Endothelial cell of umbilical vein (primary cell): Measurements from ENCODE around the gene NEDD4L. TPM values are rescaled to one million over a fixed set of nuclear protein-coding genes. Genes with fewer than 3 reads are reported as not detected.

Experiments used
- BruUV-seq: library from RNA; stranded (reverse); fragments of 400-500 nt; replicated peaks from 2 replicates; lab custom pipeline; 2021; lab: Mats Ljungman, UMichigan
- CTCF ChIA-PET: fragments of 300-600, 350-600 bp; sonication (Branson Sonifier 250); formaldehyde crosslinking; loops from one replicate; lab custom pipeline; 2021; ENCODE audit warnings: antibody characterized with exemption, inconsistent platforms; lab: Charles Lee
- POLR2A ChIA-PET: fragments of 300-600, 350-600 bp; sonication (Branson Sonifier 250); formaldehyde crosslinking; loops from one replicate; lab custom pipeline; 2021; ENCODE audit warnings: antibody characterized with exemption, inconsistent platforms; lab: Charles Lee
- DNase-seq: peaks from one replicate; pipeline ENCODE4 v3.0.0-alpha.2; 2011; ENCODE audit warnings: low read depth, low spot score
- FAIRE-seq: peaks from 2 replicates; lab custom pipeline; 2011; peaks lifted over from hg19 to GRCh38; lab: Jason Lieb, UNC
- H2AFZ ChIP-seq: 2 replicates; pipeline ENCODE4 v1.6.0; 2012; ENCODE audit warnings: low read depth, low read length, control low read depth, inconsistent platforms
- H3K27ac ChIP-seq: 2 replicates; pipeline ENCODE4 v1.5.1; 2011; ENCODE audit warnings: low read depth, mild to moderate bottlenecking, control low read depth, low read length, moderate library complexity; ENCODE audit not compliant: insufficient read depth
- H3K27me3 ChIP-seq, 2 experiments: 2 replicates each; pipeline versions ENCODE4 v1.6.0 to v1.6.1; 2011; ENCODE audit warnings: low read length in 2 of 2, mixed read lengths in 1 of 2; ENCODE audit not compliant: control insufficient read depth in 2 of 2, insufficient read depth in 2 of 2
- H3K36me3 ChIP-seq, 2 experiments: 2 replicates in 1 of 2; 3 replicates in 1 of 2; pipeline ENCODE4 v1.5.1; 2011; ENCODE audit warnings: low read length in 2 of 2, mild to moderate bottlenecking in 1 of 2, moderate library complexity in 1 of 2; ENCODE audit not compliant: control insufficient read depth in 2 of 2, insufficient read depth in 2 of 2; ENCODE audit errors: extremely low read depth in 1 of 2
- H3K4me1 ChIP-seq: 3 replicates; pipeline ENCODE4 v1.5.1; 2011; ENCODE audit warnings: mild to moderate bottlenecking, low read length; ENCODE audit not compliant: control insufficient read depth, insufficient read depth; ENCODE audit errors: extremely low read depth
- H3K4me2 ChIP-seq: 2 replicates; pipeline ENCODE4 v1.6.1; 2011; ENCODE audit warnings: low read length, control low read depth, mixed read lengths; ENCODE audit not compliant: insufficient read depth
- H3K4me3 ChIP-seq, 3 experiments: fragments of 200-600 bp in 1 of 3; sonication (generic), shearing (Covaris generic) in 1 of 3; replicated peaks in 1 of 3; 2 replicates each; pipeline ENCODE4 v1.5.1; 2011 to 2016; ENCODE audit warnings: control low read depth in 3 of 3, low read length in 3 of 3, mild to moderate bottlenecking in 2 of 3, inconsistent platforms in 1 of 3, low read depth in 1 of 3, moderate library complexity in 1 of 3; ENCODE audit not compliant: insufficient read depth in 1 of 3
- H3K79me2 ChIP-seq: 2 replicates; pipeline ENCODE4 v1.6.0; 2012; ENCODE audit warnings: low read length, inconsistent platforms; ENCODE audit not compliant: control insufficient read depth, insufficient read depth
- H3K9ac ChIP-seq: replicated peaks from 2 replicates; pipeline ENCODE3; 2011; ENCODE audit warnings: low read length, control low read depth; ENCODE audit not compliant: insufficient read depth; ENCODE audit errors: extremely low read depth
- H3K9me1 ChIP-seq: replicated peaks from 3 replicates; pipeline ENCODE4 v1.6.0; 2011; ENCODE audit warnings: mild to moderate bottlenecking, low read length; ENCODE audit not compliant: control insufficient read depth, insufficient read depth; ENCODE audit errors: extremely low read depth
- H3K9me3 ChIP-seq: replicated peaks from 2 replicates; pipeline ENCODE4 v1.5.1; 2012; ENCODE audit warnings: low read length, inconsistent platforms; ENCODE audit not compliant: control insufficient read depth, insufficient read depth
- H4K20me1 ChIP-seq: replicated peaks from 2 replicates; pipeline ENCODE3; 2011; ENCODE audit warnings: mild to moderate bottlenecking, low read length; ENCODE audit not compliant: control insufficient read depth, insufficient read depth; ENCODE audit errors: extremely low read depth
- EZH2 ChIP-seq: IDR thresholded peaks from 2 replicates; pipeline ENCODE4 v1.6.1; 2012; ENCODE audit warnings: borderline replicate concordance, low read depth, mild to moderate bottlenecking, moderate library complexity, low read length, inconsistent platforms; ENCODE audit not compliant: severe bottlenecking
- FOS ChIP-seq: IDR thresholded peaks from 2 replicates; pipeline ENCODE4 v1.6.1; 2011; ENCODE audit warnings: mild to moderate bottlenecking, low read length, moderate library complexity, borderline replicate concordance; ENCODE audit not compliant: insufficient read depth
- GATA2 ChIP-seq: IDR thresholded peaks from 2 replicates; pipeline ENCODE4 v1.7.0; 2011; ENCODE audit warnings: low read depth, mild to moderate bottlenecking, moderate library complexity, mixed read lengths, low read length; ENCODE audit not compliant: insufficient read length, insufficient read depth
- JUN ChIP-seq: IDR thresholded peaks from 2 replicates; pipeline ENCODE4 v1.6.1; 2011; ENCODE audit warnings: borderline replicate concordance, low read depth; ENCODE audit not compliant: insufficient read length, insufficient read depth
- MAX ChIP-seq: IDR thresholded peaks from 2 replicates; pipeline ENCODE4 v1.6.1; 2011; ENCODE audit not compliant: insufficient read depth, insufficient read length
- MYC ChIP-seq: IDR thresholded peaks from one replicate; pipeline ENCODE4 v1.6.1; 2011; ENCODE audit warnings: mild to moderate bottlenecking, low read depth, low read length
- POLR2A ChIP-seq: IDR thresholded peaks from 2 replicates; pipeline ENCODE4 v1.6.1; 2012; ENCODE audit warnings: low read depth, mild to moderate bottlenecking, control low read depth, low read length
- POLR2AphosphoS5 ChIP-seq: IDR thresholded peaks from 2 replicates; pipeline ENCODE4 v1.6.1; 2012; ENCODE audit warnings: low read depth, mild to moderate bottlenecking, control low read depth, low read length, moderate library complexity; ENCODE audit not compliant: insufficient read depth
- dilution Hi-C: fragments of 300-500 bp; cut with MboI; formaldehyde crosslinking; loops from one replicate; pipeline ENCODE4 v1.15.0; 2019; ENCODE audit warnings: low sequenced_read_pairs; ENCODE audit not compliant: extremely low pct_ligation_motif_present
- intact Hi-C: fragments of 100-400 bp; cut with micrococcal nuclease; formaldehyde crosslinking; loops from one replicate; pipeline ENCODE4 v1.10.0; 2022
- polyA plus RNA-seq, 4 experiments: library from polyadenylated mRNA; depleted of rRNA in 3 of 4; stranded (reverse) in 3 of 4; unstranded in 1 of 4; fragments of >200 nt; gene quantifications; 2 replicates each; pipeline versions ENCODE4 v1.2.1 to v1.2.3, GENCODE V29; 2011 to 2012; ENCODE audit warnings: missing spikeins in 1 of 4
- total RNA-seq: library from RNA; stranded (reverse); gene quantifications from 2 replicates; pipeline ENCODE4 v1.2.3, GENCODE V29; 2021
- TF ChIP-seq, protein P1 (sequence below), 2 donors: IDR thresholded peaks; 1 replicate in 1 of 2; 2 replicates in 1 of 2; pipeline ENCODE4 v1.5.1; 2011; ENCODE audit warnings: low read length in 2 of 2, mild to moderate bottlenecking in 2 of 2, moderate library complexity in 2 of 2, control low read depth in 1 of 2, inconsistent platforms in 1 of 2, low read depth in 1 of 2; ENCODE audit not compliant: insufficient read depth in 1 of 2; ENCODE audit errors: extremely low read depth in 1 of 2

The NEDD4L gene
- total and polyA plus RNA-seq, 2 donors (not counting 3 experiments of a cell fraction or from before 2014, with no cell fraction given) = 20.5 to 78.9 TPM

- no peak for DNase-seq
- no peak overlapping the region for H2AFZ ChIP-seq
These were observed 321.0 kb downstream of the NEDD4L start for GRCh38 chr18:58364876-58365528.

More at GRCh38 chr18:58364876-58365528, 321.0 kb downstream of the NEDD4L start:
- Histone ChIP-seq H3K4me1 (peaks cover 13% of the 10 kb centered on the region), H3K4me3 (no peak overlapping the region), H3K27ac (no peak overlapping the region), H3K9ac (no peak overlapping the region), H3K9me1 (no peaks in the 10 kb centered on the region), H3K27me3 (no peaks in the 10 kb centered on the region), H3K36me3 (peaks cover 0 to 16% of the 10 kb centered on the region in 2 experiments), H3K9me3 (no peaks in the 10 kb centered on the region), H3K4me2 (no peak overlapping the region), H3K79me2 (no peaks in the 10 kb centered on the region), H4K20me1 (no peaks in the 10 kb centered on the region)
- intact Hi-C loops (no loop called here), dilution Hi-C loops (no loop called here)
- no peak for TF ChIP-seq FOS
- no peak for TF ChIP-seq MAX
- no peak for TF ChIP-seq JUN
- TF ChIP-seq, protein P1, sequence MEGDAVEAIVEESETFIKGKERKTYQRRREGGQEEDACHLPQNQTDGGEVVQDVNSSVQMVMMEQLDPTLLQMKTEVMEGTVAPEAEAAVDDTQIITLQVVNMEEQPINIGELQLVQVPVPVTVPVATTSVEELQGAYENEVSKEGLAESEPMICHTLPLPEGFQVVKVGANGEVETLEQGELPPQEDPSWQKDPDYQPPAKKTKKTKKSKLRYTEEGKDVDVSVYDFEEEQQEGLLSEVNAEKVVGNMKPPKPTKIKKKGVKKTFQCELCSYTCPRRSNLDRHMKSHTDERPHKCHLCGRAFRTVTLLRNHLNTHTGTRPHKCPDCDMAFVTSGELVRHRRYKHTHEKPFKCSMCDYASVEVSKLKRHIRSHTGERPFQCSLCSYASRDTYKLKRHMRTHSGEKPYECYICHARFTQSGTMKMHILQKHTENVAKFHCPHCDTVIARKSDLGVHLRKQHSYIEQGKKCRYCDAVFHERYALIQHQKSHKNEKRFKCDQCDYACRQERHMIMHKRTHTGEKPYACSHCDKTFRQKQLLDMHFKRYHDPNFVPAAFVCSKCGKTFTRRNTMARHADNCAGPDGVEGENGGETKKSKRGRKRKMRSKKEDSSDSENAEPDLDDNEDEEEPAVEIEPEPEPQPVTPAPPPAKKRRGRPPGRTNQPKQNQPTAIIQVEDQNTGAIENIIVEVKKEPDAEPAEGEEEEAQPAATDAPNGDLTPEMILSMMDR (IDR thresholded peaks at IDR 0.05; ENCODE audit: extremely low read depth in 1 of 2, insufficient read depth in 1 of 2, low read depth in 1 of 2, low read length in 2 of 2) = no peak
- TF ChIP-seq GATA2 = no peak
- TF ChIP-seq MYC = no peak
- TF ChIP-seq POLR2AphosphoS5 = no peak
- TF ChIP-seq POLR2A = no peak
- no peak for TF ChIP-seq EZH2
- ChIA-PET POLR2A (no interaction called here), CTCF (interaction anchor here (1.0 to 1.1 kb wide), 2 partner anchors 26 to 1971 kb away, joined by 3 read pairs; no protein-coding TSS in a partner anchor)
- BruUV-seq = no TSS peak
- peak; percentile 8 for FAIRE-seq
